GM12878 (cell line): ENCODE results near the gene ATP6V1A. TPM values are rescaled to one million over a fixed set of nuclear protein-coding genes. Genes with fewer than 3 reads are reported as not detected.

Experiments used
- ATAC-seq: fragments of 200-7000 bp; cut with Tn5 transposase; 3 replicates; pipeline ENCODE4 v1.9.1; 2020; ENCODE audit warnings: mild to moderate bottlenecking, moderate library complexity
- BruUV-seq: library from RNA; stranded (reverse); fragments of 400-500 nt; replicated peaks from 2 replicates; lab custom pipeline; 2021; lab: Mats Ljungman, UMichigan
- CTCF ChIA-PET: fragments of 300-600 bp; sonication (Branson Sonifier 250); formaldehyde crosslinking; extraction: SDS; loops from one replicate; lab custom pipeline; 2021; ENCODE audit warnings: inconsistent platforms; lab: Yijun Ruan, JAX
- POLR2A ChIA-PET: fragments of 350-600 bp; formaldehyde crosslinking; extraction: SDS; loops from one replicate; lab custom pipeline; 2021; ENCODE audit warnings: inconsistent platforms; lab: Charles Lee
- RAD21 ChIA-PET: fragments of 300-600 bp; sonication (Branson Sonifier 250); formaldehyde crosslinking; loops from one replicate; lab custom pipeline; 2023; ENCODE audit warnings: antibody characterized with exemption; ENCODE audit not compliant: unreplicated experiment; lab: Charles Lee
- SMC1A ChIA-PET: fragments of 300-600 bp; sonication (Branson Sonifier 250); formaldehyde crosslinking; loops from one replicate; lab custom pipeline; 2023; ENCODE audit not compliant: unreplicated experiment, uncharacterized antibody; lab: Charles Lee
- DNase-seq: peaks from one replicate; pipeline ENCODE4 v3.0.0-alpha.2; 2011; ENCODE audit warnings: low read depth, low spot score
- FAIRE-seq: peaks from 3 replicates; lab custom pipeline; 2011; peaks lifted over from hg19 to GRCh38; lab: Jason Lieb, UNC
- H2AFZ ChIP-seq: 2 replicates; pipeline ENCODE4 v1.6.0; 2011; ENCODE audit warnings: low read depth, low read length, control low read depth; ENCODE audit not compliant: control insufficient read depth
- H3K27ac ChIP-seq: 2 replicates; pipeline ENCODE4 v1.5.1; 2011; ENCODE audit warnings: control low read depth; ENCODE audit not compliant: control insufficient read depth, insufficient read depth
- H3K27me3 ChIP-seq, 2 experiments: replicated peaks in 1 of 2; 2 replicates each; pipeline versions ENCODE4 v1.6.0 to v1.6.1; 2011; ENCODE audit warnings: low read length in 1 of 2; ENCODE audit not compliant: control insufficient read depth in 2 of 2, insufficient read depth in 2 of 2
- H3K36me3 ChIP-seq, 2 experiments: 2 replicates each; pipeline ENCODE4 v1.5.1; 2011; ENCODE audit warnings: low read length in 1 of 2; ENCODE audit not compliant: control insufficient read depth in 2 of 2, insufficient read depth in 2 of 2
- H3K4me1 ChIP-seq: 2 replicates; pipeline ENCODE4 v1.6.1; 2011; ENCODE audit warnings: mild to moderate bottlenecking, low read length, moderate library complexity, mixed read lengths; ENCODE audit not compliant: control insufficient read depth, insufficient read depth
- H3K4me2 ChIP-seq: 2 replicates; pipeline ENCODE4 v1.6.0; 2011; ENCODE audit warnings: control low read depth; ENCODE audit not compliant: control insufficient read depth, insufficient read depth
- H3K4me3 ChIP-seq: fragments of 200-600 bp; sonication (generic); 2 replicates; pipeline ENCODE4 v1.5.1; 2016
- H3K79me2 ChIP-seq: 2 replicates; pipeline ENCODE4 v1.6.0; 2011; ENCODE audit warnings: low read length; ENCODE audit not compliant: control insufficient read depth, insufficient read depth
- H3K9ac ChIP-seq: 2 replicates; pipeline ENCODE4 v1.8.0; 2011; ENCODE audit warnings: low read length, control low read depth, mixed read lengths; ENCODE audit not compliant: control insufficient read depth, insufficient read depth
- H3K9me3 ChIP-seq: replicated peaks from 3 replicates; pipeline ENCODE4 v1.5.1; 2011; ENCODE audit warnings: mild to moderate bottlenecking, low read length; ENCODE audit not compliant: control insufficient read depth, insufficient read depth
- H4K20me1 ChIP-seq: 2 replicates; pipeline ENCODE4 v1.6.0; 2011; ENCODE audit not compliant: control insufficient read depth, insufficient read depth
- ASH2L ChIP-seq: fragments of 300-600, 200-600 bp; sonication (generic); IDR thresholded peaks from 2 replicates; pipeline ENCODE4 v1.6.1; 2017; ENCODE audit warnings: low read depth, mild to moderate bottlenecking, borderline replicate concordance
- E2F8 ChIP-seq: fragments of 450-650 bp; IDR thresholded peaks from 2 replicates; pipeline ENCODE4 v1.6.1; 2018; ENCODE audit warnings: mild to moderate bottlenecking, low read depth, moderate library complexity; ENCODE audit not compliant: partially characterized antibody
- ETV6 ChIP-seq, 2 experiments: fragments of 450-650 bp in 1 of 2; IDR thresholded peaks in 1 of 2; conservative IDR thresholded peaks in 1 of 2; 2 replicates each; pipeline ENCODE4 v1.6.1; 2014; ENCODE audit warnings: antibody characterized with exemption in 1 of 2, borderline replicate concordance in 1 of 2, low read depth in 1 of 2, mild to moderate bottlenecking in 1 of 2, moderate library complexity in 1 of 2
- NFIC ChIP-seq: IDR thresholded peaks from 2 replicates; pipeline ENCODE4 v1.6.1; 2012; ENCODE audit warnings: low read depth, mild to moderate bottlenecking, inconsistent platforms, low read length, moderate library complexity
- SMC3 ChIP-seq: IDR thresholded peaks from 2 replicates; pipeline ENCODE4 v1.6.1; 2011; ENCODE audit warnings: low read length, improper control_type of control experiment, borderline replicate concordance
- USF1 ChIP-seq: IDR thresholded peaks from 2 replicates; pipeline ENCODE4 v1.6.1; 2011; ENCODE audit warnings: borderline replicate concordance, low read depth, mild to moderate bottlenecking, moderate library complexity, mixed read lengths, low read length; ENCODE audit not compliant: insufficient read depth; ENCODE audit errors: extremely low read length
- WRNIP1 ChIP-seq: IDR thresholded peaks from 2 replicates; pipeline ENCODE4 v1.6.1; 2011; ENCODE audit warnings: low read depth, low read length, improper control_type of control experiment, borderline replicate concordance
- ZNF592 ChIP-seq: fragments of 450-650 bp; IDR thresholded peaks from 2 replicates; pipeline ENCODE4 v1.6.1; 2017; ENCODE audit warnings: mild to moderate bottlenecking, moderate library complexity
- WGBS: methylation state at CpG from one replicate; pipeline ENCODE4 v1.1.6; 2016; ENCODE audit warnings: low lambda C conversion rate; ENCODE audit not compliant: insufficient replicate concordance, insufficient coverage; ENCODE audit errors: missing lambda C conversion rate; 5-methylcytosine and 5-hydroxymethylcytosine counted together
- in situ Hi-C: fragments of 300-500 bp; cut with MboI; formaldehyde crosslinking; loops from 9 replicates; pipeline ENCODE4 v1.14.3; 2018; ENCODE audit warnings: mixed read lengths
- intact Hi-C: fragments of 100-400 bp; cut with micrococcal nuclease; formaldehyde crosslinking; loops from one replicate; pipeline ENCODE4 v1.14.2; 2022; ENCODE audit not compliant: unreplicated experiment
- polyA plus RNA-seq, 11 experiments: library from polyadenylated mRNA; depleted of rRNA in 4 of 11; unstranded in 6 of 11; stranded (reverse) in 5 of 11; fragments of >200 nt; fragmentation: Nextera tagmentation in 4 of 11; fragmentation: Illumina TruSeq in 1 of 11; extraction: Ambion mirVana in 4 of 11; extraction: Trizol in 1 of 11; gene quantifications; 1 replicate in 1 of 11; 2 replicates in 10 of 11; pipeline versions ENCODE4 v1.2.1 to v1.2.3, GENCODE V29; 2011 to 2016; ENCODE audit warnings: inconsistent platforms in 2 of 11, missing spikeins in 2 of 11, low read depth in 1 of 11
- total RNA-seq, 4 experiments: library from RNA; depleted of rRNA in 3 of 4; stranded (reverse); fragments of >200 nt in 3 of 4; fragmentation: Illumina TruSeq in 1 of 4; extraction: Trizol in 1 of 4; gene quantifications; 2 replicates each; pipeline versions ENCODE4 v1.2.1 to v1.2.3, GENCODE V29; 2013 to 2021
- TF ChIP-seq, protein P1 (sequence below): IDR thresholded peaks from 2 replicates; pipeline ENCODE4 v1.6.1; 2011; ENCODE audit warnings: borderline replicate concordance, low read depth, mild to moderate bottlenecking, moderate library complexity, low read length; ENCODE audit not compliant: insufficient read depth, poor library complexity, severe bottlenecking

The ATP6V1A gene
- total and polyA plus RNA-seq, 10 of the 15 experiments (the other 5 are each of a cell fraction or from before 2014, with no cell fraction given), result 22.4 to 65.8 (median 47.7) TPM

GRCh38 chr3:113834983-113835382, 88.1 kb downstream of the ATP6V1A start (continued):
- no peak for TF ChIP-seq NFIC
- TF ChIP-seq WRNIP1, result no peak
- TF ChIP-seq, all 136 proteins: peak for 0

- peak within 1 kb of the TSS; percentile 54 for H3K4me3 ChIP-seq
- H3K4me2 ChIP-seq, result peak within 1 kb of the TSS; percentile 91
- ChIA-PET CTCF (interaction anchor here (0.6 to 4.3 kb wide), 21 partner anchors 9 to 610 kb away, joined by 3 to 27 read pairs (median 4); partner anchors contain the start of gene ATP6V1A), RAD21 (interaction anchor here (0.6 to 1.7 kb wide), 4 partner anchors 9 to 101 kb away, joined by 3 to 9 read pairs (median 3); no protein-coding TSS in a partner anchor), POLR2A (no interaction called here), SMC1A (interaction anchor here (1.0 to 7.8 kb wide), 4 partner anchors 37 to 102 kb away, joined by 3 to 108 read pairs (median 10); no protein-coding TSS in a partner anchor)
- DNase-seq (peak; percentile 59), FAIRE-seq (peak; percentile 87), ATAC-seq (peak; percentile 98)
- no peaks in the 10 kb centered on the region for H3K36me3 ChIP-seq
- WGBS, result 1% methylated on average over 44 of the region's 48 CpGs
- no peaks in the 10 kb centered on the region for H3K27me3 ChIP-seq
- no peaks in the 10 kb centered on the region for H4K20me1 ChIP-seq
- intact Hi-C loops, result loop anchor here (1.0 to 10.0 kb wide), 3 partner anchors 75 to 304 kb away; partner anchors contain the start of genes ATP6V1A, NAA50 and SIDT1
- BruUV-seq, result no TSS peak
- in situ Hi-C loops, result no loop called here
- no peak within 1 kb of the TSS for H3K27ac ChIP-seq
- peak within 1 kb of the TSS; percentile 81 for H2AFZ ChIP-seq
- H3K4me1 ChIP-seq, result peaks cover 3% of the 10 kb centered on the region; the same call in 1 of the 2 replicates
- no peaks in the 10 kb centered on the region for H3K79me2 ChIP-seq
- no peaks in the 10 kb centered on the region for H3K9me3 ChIP-seq
- H3K9ac ChIP-seq, result peak within 1 kb of the TSS; percentile 65
- TF ChIP-seq ZNF592 (0 out of 2 replicates have a peak, but pooled peaks have one; percentile 68), E2F8 (no peak), ETV6 (conservative IDR thresholded peaks at IDR 0.05 in 1 of 2, IDR thresholded peaks at IDR 0.05 in 1 of 2; ENCODE audit: borderline replicate concordance in 1 of 2, low read depth in 1 of 2) (no peak), SMC3 (peak; percentile 83), USF1 (no peak), ASH2L (no peak)
- TF ChIP-seq, protein P1, sequence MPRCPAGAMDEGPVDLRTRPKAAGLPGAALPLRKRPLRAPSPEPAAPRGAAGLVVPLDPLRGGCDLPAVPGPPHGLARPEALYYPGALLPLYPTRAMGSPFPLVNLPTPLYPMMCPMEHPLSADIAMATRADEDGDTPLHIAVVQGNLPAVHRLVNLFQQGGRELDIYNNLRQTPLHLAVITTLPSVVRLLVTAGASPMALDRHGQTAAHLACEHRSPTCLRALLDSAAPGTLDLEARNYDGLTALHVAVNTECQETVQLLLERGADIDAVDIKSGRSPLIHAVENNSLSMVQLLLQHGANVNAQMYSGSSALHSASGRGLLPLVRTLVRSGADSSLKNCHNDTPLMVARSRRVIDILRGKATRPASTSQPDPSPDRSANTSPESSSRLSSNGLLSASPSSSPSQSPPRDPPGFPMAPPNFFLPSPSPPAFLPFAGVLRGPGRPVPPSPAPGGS, result no peak
Measured at GRCh38 chr3:113838631-113839209, 91.9 kb downstream of the ATP6V1A start, which contains the start of gene GRAMD1C. Gene GRAMD1C (plus strand): TSS chr3:113838788. CDS start chr3:113838910, 122 bp downstream.
